Measurements from ENCODE around the gene IMMP2L. TPM values are rescaled to one million over a fixed set of nuclear protein-coding genes. Genes with fewer than 3 reads are reported as not detected.
"Not testable (repeated sequence)": the region's sequence is repeated elsewhere in the genome, so short reads cannot be mapped to it uniquely, and the experiment has no call there.

The IMMP2L gene
- total RNA-seq, 3 donors from 2014 or later (not counting 1 experiment from before 2014, with no cell fraction given) = 6.9 to 9.2 (median 8.7) TPM

DNA sequence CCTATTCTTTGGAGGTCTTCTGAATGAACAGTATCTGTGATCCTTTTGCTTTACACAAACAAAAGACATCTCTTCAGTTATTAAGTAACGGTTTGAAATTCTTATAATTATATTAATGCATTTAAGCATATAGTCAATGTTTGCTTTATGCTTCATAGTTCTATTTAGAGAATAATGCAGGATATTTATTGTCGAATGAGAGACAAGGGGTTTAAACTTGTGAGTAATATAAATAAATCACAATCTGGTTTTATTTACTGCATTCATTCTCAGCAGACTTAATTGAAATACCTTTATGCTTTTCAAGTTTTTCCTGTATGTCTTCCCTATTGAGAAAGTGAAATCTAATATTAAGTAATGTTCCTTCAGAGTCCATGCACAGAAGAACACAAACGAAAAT, 620.9 kb downstream of the IMMP2L start:
- no peak overlapping the region for H3K4me3 Mint-ChIP-seq
- H3K27ac Mint-ChIP-seq = no peak overlapping the region
- TF ChIP-seq, protein P1, sequence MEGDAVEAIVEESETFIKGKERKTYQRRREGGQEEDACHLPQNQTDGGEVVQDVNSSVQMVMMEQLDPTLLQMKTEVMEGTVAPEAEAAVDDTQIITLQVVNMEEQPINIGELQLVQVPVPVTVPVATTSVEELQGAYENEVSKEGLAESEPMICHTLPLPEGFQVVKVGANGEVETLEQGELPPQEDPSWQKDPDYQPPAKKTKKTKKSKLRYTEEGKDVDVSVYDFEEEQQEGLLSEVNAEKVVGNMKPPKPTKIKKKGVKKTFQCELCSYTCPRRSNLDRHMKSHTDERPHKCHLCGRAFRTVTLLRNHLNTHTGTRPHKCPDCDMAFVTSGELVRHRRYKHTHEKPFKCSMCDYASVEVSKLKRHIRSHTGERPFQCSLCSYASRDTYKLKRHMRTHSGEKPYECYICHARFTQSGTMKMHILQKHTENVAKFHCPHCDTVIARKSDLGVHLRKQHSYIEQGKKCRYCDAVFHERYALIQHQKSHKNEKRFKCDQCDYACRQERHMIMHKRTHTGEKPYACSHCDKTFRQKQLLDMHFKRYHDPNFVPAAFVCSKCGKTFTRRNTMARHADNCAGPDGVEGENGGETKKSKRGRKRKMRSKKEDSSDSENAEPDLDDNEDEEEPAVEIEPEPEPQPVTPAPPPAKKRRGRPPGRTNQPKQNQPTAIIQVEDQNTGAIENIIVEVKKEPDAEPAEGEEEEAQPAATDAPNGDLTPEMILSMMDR (IDR thresholded peaks at IDR 0.05) = no peak
- no peaks in the 10 kb centered on the region for H3K27me3 Mint-ChIP-seq (ENCODE audit: low read depth in 2 of 2)
- H3K9me3 Mint-ChIP-seq = peaks cover 7 to 8% of the 10 kb centered on the region in 2 donors
- H3K36me3 Mint-ChIP-seq = no peaks in the 10 kb centered on the region
- H3K9me3 ChIP-seq (ENCODE audit: control insufficient read depth, insufficient read depth, low read length) = no peaks in the 10 kb centered on the region
- no peak overlapping the region for H3K4me3 ChIP-seq (ENCODE audit: low read length)
- no peaks in the 10 kb centered on the region for H3K27me3 ChIP-seq (ENCODE audit: control insufficient read depth, insufficient read depth, low read length)
- ATAC-seq = no peak
- H3K4me1 Mint-ChIP-seq = no peaks in the 10 kb centered on the region
- DNase-seq = no peak
- no peak overlapping the region for H3K27ac ChIP-seq (ENCODE audit: low read length)
- H3K36me3 ChIP-seq (ENCODE audit: control insufficient read depth, insufficient read depth, low read length) = no peaks in the 10 kb centered on the region
- H3K4me1 ChIP-seq (ENCODE audit: control insufficient read depth, insufficient read depth, low read length) = no peaks in the 10 kb centered on the region
- intact Hi-C loops (cut with micrococcal nuclease) = no loop called here
- WGBS (ENCODE audit: insufficient coverage) = 83% methylated on average over 1 of the region's 3 CpGs

DNA sequence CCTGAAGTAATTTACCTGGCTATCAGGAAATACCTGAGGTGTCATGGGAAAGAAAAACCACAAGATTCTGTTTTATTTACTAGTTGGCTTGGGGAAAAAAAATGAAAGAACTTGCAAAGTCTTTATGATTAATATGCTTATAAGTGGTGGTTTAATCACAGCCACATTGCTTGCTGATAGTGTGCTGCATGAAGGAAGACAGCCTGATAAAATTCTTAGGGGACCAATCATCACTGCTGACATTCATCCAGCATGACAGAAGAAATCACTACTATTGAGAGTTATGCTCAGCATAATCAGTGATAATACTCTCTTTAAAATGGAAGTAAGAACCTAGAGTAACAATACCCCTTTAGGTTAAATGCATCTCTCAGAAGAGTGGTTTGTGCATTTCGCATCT, 621.5 kb downstream of the IMMP2L start:
- Histone ChIP-seq H3K27ac (ENCODE audit: low read length) (no peak overlapping the region), H3K36me3 (ENCODE audit: control insufficient read depth, insufficient read depth, low read length) (no peaks in the 10 kb centered on the region), H3K27me3 (ENCODE audit: control insufficient read depth, insufficient read depth, low read length) (no peaks in the 10 kb centered on the region), H3K4me1 (ENCODE audit: control insufficient read depth, insufficient read depth, low read length) (no peaks in the 10 kb centered on the region), H3K4me3 (ENCODE audit: low read length) (no peak overlapping the region), H3K9me3 (ENCODE audit: control insufficient read depth, insufficient read depth, low read length) (no peaks in the 10 kb centered on the region)
- ATAC-seq (no peak), DNase-seq (no peak)
- TF ChIP-seq, protein P1 (IDR thresholded peaks at IDR 0.05) = no peak
- Mint-ChIP-seq H3K4me3 (no peak overlapping the region), H3K9me3 (peaks cover 7 to 8% of the 10 kb centered on the region in 2 donors), H3K36me3 (no peaks in the 10 kb centered on the region), H3K27ac (no peak overlapping the region), H3K4me1 (no peaks in the 10 kb centered on the region), H3K27me3 (ENCODE audit: low read depth in 2 of 2) (no peaks in the 10 kb centered on the region)
- intact Hi-C loops (cut with micrococcal nuclease) = no loop called here
- WGBS (ENCODE audit: insufficient coverage) = no CpG with 5 or more reads among the region's 1 CpG

DNA sequence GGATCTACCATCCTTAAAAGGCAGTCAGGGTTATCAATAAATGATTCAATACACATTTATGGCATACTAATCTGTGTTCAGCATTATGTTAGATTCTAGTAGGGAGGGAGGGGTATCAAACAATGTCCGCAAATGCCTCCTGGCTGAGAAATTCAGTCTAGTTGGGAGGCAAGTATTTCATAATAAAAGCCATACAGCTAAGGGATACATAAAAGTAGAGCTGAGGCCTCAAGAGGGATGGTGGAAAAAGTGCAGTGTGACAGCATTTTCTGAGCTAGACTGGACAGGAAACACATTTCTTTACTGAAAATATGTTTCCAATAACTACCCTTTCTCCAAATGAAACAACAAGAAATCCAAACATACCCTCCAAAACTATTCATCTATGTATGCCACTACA, 624.1 kb downstream of the IMMP2L start:
- Mint-ChIP-seq H3K4me3 (no peak overlapping the region), H3K9me3 (peaks cover 7 to 11% of the 10 kb centered on the region in 2 donors), H3K36me3 (no peaks in the 10 kb centered on the region), H3K27ac (no peak overlapping the region), H3K27me3 (ENCODE audit: low read depth in 2 of 2) (no peaks in the 10 kb centered on the region), H3K4me1 (no peaks in the 10 kb centered on the region)
- 82% methylated on average over 1 of the region's 1 CpG for WGBS (ENCODE audit: insufficient coverage)
- Histone ChIP-seq H3K4me3 (ENCODE audit: low read length) (no peak overlapping the region), H3K4me1 (ENCODE audit: control insufficient read depth, insufficient read depth, low read length) (no peaks in the 10 kb centered on the region), H3K36me3 (ENCODE audit: control insufficient read depth, insufficient read depth, low read length) (no peaks in the 10 kb centered on the region), H3K27me3 (ENCODE audit: control insufficient read depth, insufficient read depth, low read length) (no peaks in the 10 kb centered on the region), H3K27ac (ENCODE audit: low read length) (no peak overlapping the region), H3K9me3 (ENCODE audit: control insufficient read depth, insufficient read depth, low read length) (no peaks in the 10 kb centered on the region)
- DNase-seq = no peak
- intact Hi-C loops (cut with micrococcal nuclease) = no loop called here
- TF ChIP-seq, protein P1 (IDR thresholded peaks at IDR 0.05) = no peak
- no peak for ATAC-seq

DNA sequence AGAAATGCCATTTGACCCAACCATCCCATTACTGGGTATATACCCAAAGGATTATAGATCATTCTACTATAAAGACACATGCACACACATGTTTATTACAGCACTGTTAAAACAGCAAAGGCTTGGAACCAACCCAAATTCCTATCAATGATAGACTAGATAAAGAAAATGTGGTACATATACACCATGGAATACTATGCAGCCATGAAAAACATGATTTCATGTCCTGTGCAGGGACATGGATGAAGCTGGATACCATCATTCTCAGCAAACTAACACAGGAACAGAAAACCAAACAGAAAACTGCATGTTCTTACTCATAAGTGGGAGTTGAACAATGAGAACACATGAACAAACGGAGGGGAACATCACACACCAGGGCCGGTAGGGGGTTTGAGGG, 625.6 kb downstream of the IMMP2L start:
- H3K4me1 Mint-ChIP-seq; H3K27ac Mint-ChIP-seq; H3K27me3 Mint-ChIP-seq (ENCODE audit: low read depth in 2 of 2); H3K4me3 Mint-ChIP-seq; ATAC-seq; H3K9me3 ChIP-seq (ENCODE audit: control insufficient read depth, insufficient read depth, low read length); H3K27ac ChIP-seq (ENCODE audit: low read length); H3K27me3 ChIP-seq (ENCODE audit: control insufficient read depth, insufficient read depth, low read length); H3K4me3 ChIP-seq (ENCODE audit: low read length); DNase-seq; H3K36me3 ChIP-seq (ENCODE audit: control insufficient read depth, insufficient read depth, low read length); intact Hi-C loops (cut with micrococcal nuclease); H3K36me3 Mint-ChIP-seq; H3K4me1 ChIP-seq (ENCODE audit: control insufficient read depth, insufficient read depth, low read length): not testable (repeated sequence)
- WGBS (ENCODE audit: insufficient coverage) = 100% methylated on average over 2 of the region's 2 CpGs
- H3K9me3 Mint-ChIP-seq = peaks cover 11 to 14% of the 10 kb centered on the region in 2 donors
